HCT116 (cell line): Measurements from ENCODE around the gene PHGDH.

Source experiments
- CBX3 ChIP-seq: IDR thresholded peaks from 2 replicates; pipeline ENCODE4 v1.6.1; 2012; ENCODE audit warnings: low read depth
- CEBPB ChIP-seq: IDR thresholded peaks from 2 replicates; pipeline ENCODE4 v1.6.1; 2012; ENCODE audit warnings: low read depth
- CTCF ChIP-seq, 3 experiments: fragments of 200-600 bp in 1 of 3; sonication (generic) in 1 of 3; IDR thresholded peaks in 2 of 3; conservative IDR thresholded peaks in 1 of 3; 2 replicates each; pipeline ENCODE4 v1.5.1; 2012 to 2017; ENCODE audit warnings: low read depth in 2 of 3, low read length in 2 of 3, antibody characterized with exemption in 1 of 3, borderline replicate concordance in 1 of 3, control low read depth in 1 of 3, mild to moderate bottlenecking in 1 of 3, mixed read lengths in 1 of 3, mixed run types in 1 of 3, moderate library complexity in 1 of 3; ENCODE audit not compliant: insufficient read depth in 1 of 3
- EZH2 ChIP-seq: fragments of 200-600 bp; sonication (generic); IDR thresholded peaks from 2 replicates; pipeline ENCODE4 v1.6.1; 2017; ENCODE audit warnings: antibody characterized with exemption, mixed run types
- EZH2phosphoT487 ChIP-seq: fragments of 200-600 bp; IDR thresholded peaks from 2 replicates; pipeline ENCODE4 v1.6.1; 2018; ENCODE audit warnings: antibody characterized with exemption, borderline replicate concordance
- FOSL1 ChIP-seq: IDR thresholded peaks from 2 replicates; pipeline ENCODE4 v1.6.1; 2012; ENCODE audit warnings: low read depth
- POLR2A ChIP-seq: IDR thresholded peaks from 2 replicates; pipeline ENCODE4 v1.7.0; 2011; ENCODE audit warnings: borderline replicate concordance; ENCODE audit not compliant: insufficient read depth, insufficient read length; ENCODE audit errors: extremely low read depth
- POLR2AphosphoS5 ChIP-seq: IDR thresholded peaks from 2 replicates; pipeline ENCODE4 v1.6.1; 2011; ENCODE audit warnings: mild to moderate bottlenecking, low read depth, low read length, moderate library complexity
- RAD21 ChIP-seq: IDR thresholded peaks from 2 replicates; pipeline ENCODE4 v1.6.1; 2012; ENCODE audit warnings: low read depth, mild to moderate bottlenecking
- SIN3A ChIP-seq: IDR thresholded peaks from 2 replicates; pipeline ENCODE4 v1.6.1; 2012; ENCODE audit warnings: low read depth
- TCF7L2 ChIP-seq: IDR thresholded peaks from 2 replicates; pipeline ENCODE4 v1.7.0; 2011; ENCODE audit warnings: borderline replicate concordance, inconsistent platforms; ENCODE audit not compliant: insufficient read depth, insufficient read length; ENCODE audit errors: extremely low read depth
- YY1 ChIP-seq: IDR thresholded peaks from 2 replicates; pipeline ENCODE4 v1.6.1; 2011; ENCODE audit warnings: low read length, low read depth, moderate library complexity, mild to moderate bottlenecking; ENCODE audit not compliant: insufficient replicate concordance; ENCODE audit errors: extremely low read depth
- ZBTB33 ChIP-seq: IDR thresholded peaks from 2 replicates; pipeline ENCODE4 v1.6.1; 2011; ENCODE audit warnings: mild to moderate bottlenecking, low read length, moderate library complexity; ENCODE audit not compliant: insufficient replicate concordance; ENCODE audit errors: extremely low read depth

- TF ChIP-seq SIN3A: no peak
- TF ChIP-seq FOSL1: no peak
- no peak for TF ChIP-seq CTCF (IDR thresholded peaks at IDR 0.05 in 2 of 3, conservative IDR thresholded peaks at IDR 0.05 in 1 of 3; ENCODE audit: borderline replicate concordance in 1 of 3, insufficient read depth in 1 of 3, low read depth in 2 of 3, low read length in 2 of 3)
- TF ChIP-seq YY1: no peak
- TF ChIP-seq TCF7L2: no peak
- TF ChIP-seq POLR2AphosphoS5: no peak
- TF ChIP-seq EZH2phosphoT487: no peak
- TF ChIP-seq EZH2: no peak
- TF ChIP-seq CEBPB: no peak
- TF ChIP-seq CBX3: no peak
- no peak for TF ChIP-seq POLR2A
- no peak for TF ChIP-seq RAD21
- TF ChIP-seq ZBTB33: no peak
Measured at GRCh38 chr1:119688810-119689209, 22.9 kb upstream of the PHGDH start.
